Gastrocnemius medialis (tissue), 4 donors: ENCODE measurements around the gene STX10. TPM values are rescaled to one million over a fixed set of nuclear protein-coding genes. Genes with fewer than 3 reads are reported as not detected.
"Not testable (repeated sequence)": the region's sequence is repeated elsewhere in the genome, so short reads cannot be mapped to it uniquely, and the experiment has no call there.

Source experiments
- ATAC-seq, 2 donors: fragments of 150-250 bp; one replicate each; pipeline ENCODE4 v1.9.1; 2016
- DNase-seq, 2 donors: peaks; one replicate each; pipeline ENCODE4 v3.0.0-alpha.2; 2019
- H3K27ac ChIP-seq, 4 donors: fragments of 200-600 bp; sonication (generic); 1 replicate in 1 of 4; 2 replicates in 3 of 4; pipeline ENCODE4 v1.5.1; 2016 to 2018; ENCODE audit warnings: mild to moderate bottlenecking in 2 of 4, moderate library complexity in 1 of 4
- H3K27me3 ChIP-seq, 3 donors: fragments of 200-600 bp; sonication (generic) in 2 of 3; 1 replicate in 1 of 3; 2 replicates in 2 of 3; pipeline versions ENCODE4 v1.5.1 to v1.6.0; 2016 to 2019; ENCODE audit warnings: mild to moderate bottlenecking in 1 of 3, moderate library complexity in 1 of 3
- H3K36me3 ChIP-seq, 2 donors: fragments of 200-600 bp; sonication (generic) in 1 of 2; one replicate each; pipeline ENCODE4 v1.5.1; 2017 to 2018
- H3K4me1 ChIP-seq, 2 donors: fragments of 200-600 bp; sonication (generic) in 1 of 2; one replicate each; pipeline ENCODE4 v1.5.1; 2016 to 2017; ENCODE audit warnings: mild to moderate bottlenecking in 2 of 2
- H3K4me3 ChIP-seq, 4 donors: fragments of 200-600 bp; sonication (generic) in 3 of 4; 1 replicate in 1 of 4; 2 replicates in 3 of 4; pipeline ENCODE4 v1.5.1; 2016 to 2019; ENCODE audit warnings: mild to moderate bottlenecking in 2 of 4
- H3K9me3 ChIP-seq, 3 donors: fragments of 200-600 bp; sonication (generic) in 2 of 3; 1 replicate in 1 of 3; 2 replicates in 2 of 3; pipeline ENCODE4 v1.5.1; 2016 to 2019
- CTCF ChIP-seq, 5 experiments: fragments of 450-650 bp in 3 of 5; fragments of 200-600 bp in 2 of 5; sonication (generic) in 2 of 5; IDR thresholded peaks in 4 of 5; conservative IDR thresholded peaks in 1 of 5; 1 replicate in 4 of 5; 2 replicates in 1 of 5; pipeline ENCODE4 v1.5.1; 2016 to 2019; ENCODE audit warnings: antibody characterized with exemption in 5 of 5, mild to moderate bottlenecking in 3 of 5, moderate library complexity in 3 of 5
- POLR2A ChIP-seq, 2 donors: fragments of 450-650 bp; IDR thresholded peaks; one replicate each; pipeline ENCODE4 v1.6.1; 2017; ENCODE audit warnings: antibody characterized with exemption in 2 of 2, mild to moderate bottlenecking in 2 of 2, moderate library complexity in 2 of 2
- in situ Hi-C, 4 donors: fragments of 200-750 bp; cut with MboI; loops; one replicate each; pipeline versions ENCODE4 v1.15.0 to v1.8.0; 2017; ENCODE audit warnings: low sequenced_read_pairs in 4 of 4
- intact Hi-C: fragments of 100-400 bp; cut with DNase I; formaldehyde crosslinking; loops from one replicate; pipeline ENCODE4 v1.15.1; 2023; ENCODE audit warnings: low total_unique reads
- total RNA-seq, 4 donors: library from RNA; depleted of rRNA; stranded (reverse); fragments of >200 nt; gene quantifications; one replicate each; pipeline versions ENCODE4 v1.1.0 to v1.2.3, GENCODE V29; 2016

STX10 gene
- total RNA-seq, 4 donors from 2014 or later, result 16.5 to 40.7 (median 33.4) TPM

GRCh38 chr19:13189600-13189999 is 39.4 kb upstream of the STX10 start:
- no peak overlapping the region for H3K4me3 ChIP-seq
- no peak overlapping the region for H3K27ac ChIP-seq
- intact Hi-C loops (loop anchor here (2.0 kb wide), 1 partner anchor 69 kb away; no protein-coding TSS in a partner anchor), in situ Hi-C loops (no loop called here)
- no peaks in the 10 kb centered on the region for H3K36me3 ChIP-seq
- no peaks in the 10 kb centered on the region for H3K27me3 ChIP-seq
- ATAC-seq (no peak), DNase-seq (no peak)
- no peak for TF ChIP-seq CTCF (IDR thresholded peaks at IDR 0.05 in 4 of 5, conservative IDR thresholded peaks at IDR 0.05 in 1 of 5)
- H3K4me1 ChIP-seq, result no peaks in the 10 kb centered on the region
- no peaks in the 10 kb centered on the region for H3K9me3 ChIP-seq

GRCh38 chr19:13187419-13187818 is 37.2 kb upstream of the STX10 start:
- no peaks in the 10 kb centered on the region for H3K4me1 ChIP-seq
- no peak overlapping the region for H3K27ac ChIP-seq
- no peak overlapping the region for H3K4me3 ChIP-seq
- no peaks in the 10 kb centered on the region for H3K27me3 ChIP-seq
- in situ Hi-C loops (no loop called here), intact Hi-C loops (no loop called here)
- H3K9me3 ChIP-seq, result no peaks in the 10 kb centered on the region
- ATAC-seq, result no peak
- H3K36me3 ChIP-seq, result no peaks in the 10 kb centered on the region
- TF ChIP-seq CTCF (IDR thresholded peaks at IDR 0.05 in 4 of 5, conservative IDR thresholded peaks at IDR 0.05 in 1 of 5) (no peak), POLR2A (IDR thresholded peaks at IDR 0.05) (no peak)
- no peak for DNase-seq

- H3K36me3 ChIP-seq, ATAC-seq, H3K4me1 ChIP-seq, H3K4me3 ChIP-seq, H3K27ac ChIP-seq, DNase-seq, in situ Hi-C loops, intact Hi-C loops, H3K9me3 ChIP-seq, H3K27me3 ChIP-seq: not testable (repeated sequence)
These were observed 36.5 kb upstream of the STX10 start for GRCh38 chr19:13186688-13187087.

GRCh38 chr19:13185763-13186657 is 35.8 kb upstream of the STX10 start:
- H3K27me3 ChIP-seq, H3K9me3 ChIP-seq, H3K27ac ChIP-seq, H3K36me3 ChIP-seq, ATAC-seq, in situ Hi-C loops, H3K4me3 ChIP-seq, DNase-seq, intact Hi-C loops, H3K4me1 ChIP-seq: not testable (repeated sequence)

- intact Hi-C loops, result not testable (repeated sequence)
These were observed 34.8 kb upstream of the STX10 start for GRCh38 chr19:13184926-13185325.

GRCh38 chr19:13181747-13182388 is 31.7 kb upstream of the STX10 start:
- Histone ChIP-seq H3K27me3 (no peaks in the 10 kb centered on the region), H3K4me1 (peaks cover 7 to 9% of the 10 kb centered on the region in 2 donors), H3K9me3 (no peaks in the 10 kb centered on the region), H3K27ac (peak overlapping the region in 2 of 4 donors; percentile 22 to 31), H3K36me3 (no peaks in the 10 kb centered on the region), H3K4me3 (no peak overlapping the region)
- peak in 1 of 2 donors; percentile 39 for DNase-seq
- ATAC-seq, result no peak
- in situ Hi-C loops, result no loop called here
- TF ChIP-seq POLR2A (IDR thresholded peaks at IDR 0.05) (no peak), CTCF (IDR thresholded peaks at IDR 0.05 in 4 of 5, conservative IDR thresholded peaks at IDR 0.05 in 1 of 5) (no peak)
- intact Hi-C loops, result no loop called here

More at GRCh38 chr19:13184926-13185325, 34.8 kb upstream of the STX10 start:
- H3K4me3 ChIP-seq, H3K27ac ChIP-seq, in situ Hi-C loops, H3K9me3 ChIP-seq, DNase-seq, H3K4me1 ChIP-seq, ATAC-seq, H3K36me3 ChIP-seq, H3K27me3 ChIP-seq: not testable (repeated sequence)

- H3K27ac ChIP-seq, H3K27me3 ChIP-seq, in situ Hi-C loops, intact Hi-C loops, DNase-seq, H3K4me3 ChIP-seq, H3K9me3 ChIP-seq, H3K36me3 ChIP-seq, H3K4me1 ChIP-seq, ATAC-seq: not testable (repeated sequence)
These were observed 28.1 kb upstream of the STX10 start for GRCh38 chr19:13178291-13178690.

GRCh38 chr19:13177584-13177983 is 27.4 kb upstream of the STX10 start:
- H3K9me3 ChIP-seq, in situ Hi-C loops, H3K36me3 ChIP-seq, DNase-seq, H3K27me3 ChIP-seq, H3K27ac ChIP-seq, ATAC-seq, intact Hi-C loops, H3K4me3 ChIP-seq: not testable (repeated sequence)
- H3K4me1 ChIP-seq, result peaks cover 9 to 14% of the 10 kb centered on the region in 2 donors
